Mucosa of descending colon (tissue), 3 donors: ENCODE data around the gene TMEM132E. TPM values are rescaled to one million over a fixed set of nuclear protein-coding genes. Genes with fewer than 3 reads are reported as not detected.

Experiments
- ATAC-seq: fragments of 200-7000 bp; cut with Tn5 transposase; one replicate; pipeline ENCODE4 v1.9.1; 2020; ENCODE audit warnings: mild to moderate bottlenecking, moderate library complexity
- DNase-seq, 3 donors: peaks; one replicate each; pipeline ENCODE4 v3.0.0-alpha.2; 2020
- H3K36me3 ChIP-seq: fragments of 200-600 bp; one replicate; pipeline ENCODE4 v1.8.0; 2021; ENCODE audit warnings: low read depth, mild to moderate bottlenecking
- H3K4me1 ChIP-seq: fragments of 200-600 bp; one replicate; pipeline ENCODE4 v1.8.0; 2021; ENCODE audit warnings: low read depth, mild to moderate bottlenecking
- H3K4me3 ChIP-seq: fragments of 200-600 bp; one replicate; pipeline ENCODE4 v1.8.0; 2021; ENCODE audit warnings: mild to moderate bottlenecking
- H3K9me3 ChIP-seq: fragments of 200-600 bp; one replicate; pipeline ENCODE4 v1.8.0; 2021; ENCODE audit warnings: mild to moderate bottlenecking
- intact Hi-C, 2 donors: fragments of 100-400 bp; cut with DNase I in 1 of 2; cut with micrococcal nuclease in 1 of 2; formaldehyde crosslinking; loops; one replicate each; pipeline versions ENCODE4 v1.11.0 to v1.11.1; 2022; cut with DNase I, micrococcal nuclease
- total RNA-seq, 3 donors: library from RNA; stranded (reverse); fragmentation: NEBNext Ultra II Directional in 2 of 3; extraction: Animal tissue kit (Norgen Biotek cat#: 25700) in 2 of 3; gene quantifications; one replicate each; pipeline versions ENCODE4 v1.2.1 to v1.2.4, GENCODE V29; 2021 to 2023
- TF ChIP-seq, protein P1 (sequence below): fragments of 200-600 bp; IDR thresholded peaks from one replicate; pipeline ENCODE4 v1.8.0; 2022; ENCODE audit warnings: antibody characterized with exemption, mild to moderate bottlenecking
- donor health status: DM: no; HTN: no; CAD: no; lungs with moderate emphysema.
- donor health status: DM: no; HTN: no; CAD: no.
- donor health status: DM: no; HTN: yes; CAD: no.

Gene TMEM132E
- total RNA-seq, 3 donors from 2014 or later: 0.10 to 0.13 TPM; not detected in 1

DNA sequence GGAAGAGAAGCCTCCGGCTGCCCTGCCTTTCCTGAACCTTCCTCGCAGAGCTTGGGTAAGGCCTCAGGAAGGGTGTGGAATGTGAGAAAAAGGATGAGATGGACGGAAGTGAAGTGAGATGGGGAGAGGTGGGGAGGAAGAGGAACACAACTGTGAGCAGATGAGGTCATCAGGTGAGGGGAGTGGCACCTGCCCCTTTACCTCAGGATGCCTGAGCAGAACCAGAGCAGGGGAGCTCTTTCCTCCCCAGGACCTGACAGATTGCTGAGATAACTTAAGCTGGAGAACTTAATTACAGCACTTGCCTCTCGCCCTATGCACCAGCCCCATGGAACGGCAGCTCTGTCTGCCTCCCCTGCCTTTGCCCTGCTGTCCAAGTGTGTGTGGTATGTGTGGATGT is 29.8 kb downstream of the TMEM132E start:
- Histone ChIP-seq H3K9me3 (no peaks in the 10 kb centered on the region), H3K36me3 (no peaks in the 10 kb centered on the region), H3K4me3 (no peak overlapping the region), H3K4me1 (no peaks in the 10 kb centered on the region)
- TF ChIP-seq, protein P1, sequence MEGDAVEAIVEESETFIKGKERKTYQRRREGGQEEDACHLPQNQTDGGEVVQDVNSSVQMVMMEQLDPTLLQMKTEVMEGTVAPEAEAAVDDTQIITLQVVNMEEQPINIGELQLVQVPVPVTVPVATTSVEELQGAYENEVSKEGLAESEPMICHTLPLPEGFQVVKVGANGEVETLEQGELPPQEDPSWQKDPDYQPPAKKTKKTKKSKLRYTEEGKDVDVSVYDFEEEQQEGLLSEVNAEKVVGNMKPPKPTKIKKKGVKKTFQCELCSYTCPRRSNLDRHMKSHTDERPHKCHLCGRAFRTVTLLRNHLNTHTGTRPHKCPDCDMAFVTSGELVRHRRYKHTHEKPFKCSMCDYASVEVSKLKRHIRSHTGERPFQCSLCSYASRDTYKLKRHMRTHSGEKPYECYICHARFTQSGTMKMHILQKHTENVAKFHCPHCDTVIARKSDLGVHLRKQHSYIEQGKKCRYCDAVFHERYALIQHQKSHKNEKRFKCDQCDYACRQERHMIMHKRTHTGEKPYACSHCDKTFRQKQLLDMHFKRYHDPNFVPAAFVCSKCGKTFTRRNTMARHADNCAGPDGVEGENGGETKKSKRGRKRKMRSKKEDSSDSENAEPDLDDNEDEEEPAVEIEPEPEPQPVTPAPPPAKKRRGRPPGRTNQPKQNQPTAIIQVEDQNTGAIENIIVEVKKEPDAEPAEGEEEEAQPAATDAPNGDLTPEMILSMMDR: no peak
- DNase-seq (no peak), ATAC-seq (no peak)
- intact Hi-C loops: no loop called here

DNA sequence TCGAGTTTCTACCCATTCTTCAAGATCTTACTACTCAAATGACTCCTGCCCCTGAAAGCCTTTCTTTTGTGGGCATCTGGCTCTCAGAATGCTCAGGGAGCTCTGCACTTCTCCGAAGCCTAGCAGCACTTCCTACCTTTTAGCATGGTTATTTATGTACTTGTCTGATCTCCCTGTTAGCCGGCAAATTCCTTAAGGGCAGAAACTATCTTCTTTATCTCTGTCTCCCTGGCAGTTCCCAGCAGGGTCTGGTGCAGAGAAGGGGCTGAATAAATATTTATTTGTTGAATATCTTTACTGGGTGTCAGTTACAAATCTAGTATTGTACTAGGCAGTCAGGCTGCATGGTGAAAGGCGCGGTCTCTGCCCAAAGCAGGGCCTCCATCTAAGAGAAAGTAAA is 30.7 kb downstream of the TMEM132E start:
- H3K4me3 ChIP-seq: no peak overlapping the region
- TF ChIP-seq, protein P1: no peak
- H3K4me1 ChIP-seq: no peaks in the 10 kb centered on the region
- intact Hi-C loops: no loop called here
- DNase-seq (no peak), ATAC-seq (no peak)
- H3K36me3 ChIP-seq: no peaks in the 10 kb centered on the region
- no peaks in the 10 kb centered on the region for H3K9me3 ChIP-seq

DNA sequence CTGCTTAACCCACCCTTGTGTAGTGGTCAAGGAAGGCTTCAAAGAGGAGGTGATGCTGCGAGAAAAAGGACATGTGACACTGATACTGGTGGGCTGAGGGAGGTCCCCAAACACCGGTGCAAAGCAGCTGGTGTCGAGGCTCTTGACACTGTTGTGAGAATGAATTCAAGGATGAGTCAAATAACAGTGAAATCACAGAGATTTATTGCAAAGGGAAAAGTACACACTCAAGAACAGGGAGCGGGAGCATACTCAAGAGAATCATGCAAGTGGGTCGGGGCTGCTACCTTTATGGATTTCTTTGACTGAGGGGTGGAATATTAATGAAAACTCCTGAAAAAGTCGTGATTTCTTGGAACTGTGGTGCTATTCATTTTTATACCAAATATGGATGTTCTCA is 31.1 kb downstream of the TMEM132E start:
- no peaks in the 10 kb centered on the region for H3K4me1 ChIP-seq
- no peaks in the 10 kb centered on the region for H3K9me3 ChIP-seq
- no peaks in the 10 kb centered on the region for H3K36me3 ChIP-seq
- no peak overlapping the region for H3K4me3 ChIP-seq
- ATAC-seq (no peak), DNase-seq (no peak)
- TF ChIP-seq, protein P1: no peak
- intact Hi-C loops: no loop called here

DNA sequence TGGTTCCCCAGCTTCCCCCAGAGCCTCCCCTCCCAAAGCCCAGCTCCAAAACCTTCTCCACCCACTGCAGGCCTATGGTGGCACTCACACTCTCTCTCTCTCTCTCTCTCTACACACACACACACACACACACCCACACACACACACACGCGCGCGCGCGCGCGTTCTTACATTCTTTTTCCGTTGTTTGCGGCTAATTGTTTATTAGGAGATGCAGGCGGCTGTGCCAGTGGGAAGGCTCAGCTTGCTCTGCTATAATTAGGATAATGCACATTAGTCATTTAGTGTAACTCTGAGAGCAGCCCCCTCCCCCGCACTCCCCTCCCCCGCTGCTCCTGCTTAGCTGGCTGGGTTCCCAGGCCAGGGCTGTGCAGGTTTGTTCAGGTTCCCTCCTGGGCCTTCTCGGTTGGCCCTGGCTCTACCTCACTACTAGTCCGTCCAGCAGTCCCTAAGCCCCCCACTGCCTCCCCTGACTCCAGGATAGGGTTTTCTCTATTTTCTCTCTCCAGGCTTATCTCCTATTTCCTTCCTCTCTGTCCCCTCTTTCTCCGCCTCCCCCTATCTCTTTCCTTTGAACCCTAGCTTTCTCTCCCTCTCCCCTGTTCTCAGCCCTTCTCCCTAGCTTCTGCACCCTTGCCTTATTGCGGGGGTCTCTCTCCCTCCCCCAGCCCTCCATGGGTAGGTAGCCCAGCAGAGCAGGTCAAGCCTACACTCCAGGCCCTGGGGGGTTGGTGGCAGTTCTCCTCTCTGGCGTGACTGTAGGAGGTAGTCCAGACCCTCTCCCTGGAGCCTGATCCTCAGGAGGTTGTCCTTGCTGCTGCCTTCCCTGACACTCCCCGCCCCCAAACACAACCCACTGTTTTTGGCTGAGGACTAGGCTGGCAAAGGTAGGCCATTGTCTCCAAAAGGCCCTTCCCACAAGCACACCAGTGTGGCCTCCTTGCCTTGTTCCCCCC is 34.0 kb downstream of the TMEM132E start:
- H3K4me3 ChIP-seq: no peak overlapping the region
- DNase-seq: peak in 1 of 3 donors; percentile 3
- H3K36me3 ChIP-seq: no peaks in the 10 kb centered on the region
- TF ChIP-seq, protein P1: no peak
- H3K4me1 ChIP-seq: no peaks in the 10 kb centered on the region
- ATAC-seq: no peak
- H3K9me3 ChIP-seq: no peaks in the 10 kb centered on the region
- intact Hi-C loops: no loop called here

DNA sequence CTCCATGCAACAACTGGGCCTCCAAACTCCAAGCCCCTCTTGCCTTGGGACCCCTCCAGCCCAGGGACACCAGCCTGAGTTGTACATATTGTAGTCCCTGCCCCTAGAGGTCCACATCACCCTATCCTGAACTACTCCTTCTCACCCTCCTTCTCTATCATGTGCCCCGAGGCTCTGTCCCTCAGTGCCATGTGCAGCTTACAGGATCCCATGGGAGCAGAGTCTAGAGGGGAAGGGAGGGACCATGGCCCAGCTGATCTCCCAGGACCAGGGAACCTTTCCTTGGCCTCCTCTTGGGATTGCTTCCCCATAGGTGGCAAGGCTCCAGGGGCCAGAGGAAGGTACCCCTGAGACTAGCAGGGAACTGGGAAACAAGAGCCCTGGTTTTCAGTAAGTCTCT is 35.3 kb downstream of the TMEM132E start:
- ATAC-seq (no peak), DNase-seq (no peak)
- H3K36me3 ChIP-seq: no peaks in the 10 kb centered on the region
- TF ChIP-seq, protein P1: no peak
- no peak overlapping the region for H3K4me3 ChIP-seq
- intact Hi-C loops: no loop called here
- no peaks in the 10 kb centered on the region for H3K9me3 ChIP-seq
- H3K4me1 ChIP-seq: no peaks in the 10 kb centered on the region
